OCI-LY1 (cell line): ENCODE measurements around the gene USP25.

Source experiments
- H2AFZ ChIP-seq: fragments of 200-600 bp; sonication (generic), shearing (Covaris generic); 2 replicates; pipeline ENCODE4 v1.6.0; 2014; ENCODE audit warnings: antibody characterized with exemption, mild to moderate bottlenecking, low read length
- H3F3A ChIP-seq: fragments of 200-600 bp; sonication (generic), shearing (Covaris generic); 2 replicates; pipeline ENCODE4 v1.6.0; 2014; ENCODE audit warnings: mild to moderate bottlenecking, antibody characterized with exemption, low read length, moderate library complexity; ENCODE audit not compliant: insufficient read depth
- H3K27ac ChIP-seq: fragments of 200-600 bp; sonication (generic); 2 replicates; pipeline ENCODE4 v1.5.1; 2014; ENCODE audit warnings: low read length, mixed run types, mild to moderate bottlenecking, low read depth; ENCODE audit not compliant: poor library complexity, severe bottlenecking
- H3K27me3 ChIP-seq: fragments of 200-600 bp; sonication (generic); 2 replicates; pipeline ENCODE4 v1.6.0; 2014; ENCODE audit warnings: antibody characterized with exemption, mild to moderate bottlenecking, low read length, moderate library complexity; ENCODE audit not compliant: insufficient read depth
- H3K36me3 ChIP-seq: fragments of 200-600 bp; sonication (generic); 2 replicates; pipeline ENCODE4 v1.6.1; 2014; ENCODE audit warnings: mild to moderate bottlenecking, antibody characterized with exemption, low read length, moderate library complexity, mixed read lengths; ENCODE audit not compliant: insufficient read depth
- H3K4me1 ChIP-seq: fragments of 200-600 bp; sonication (generic); 2 replicates; pipeline ENCODE4 v1.5.1; 2014; ENCODE audit warnings: mild to moderate bottlenecking, low read length, moderate library complexity; ENCODE audit not compliant: insufficient read depth, severe bottlenecking
- H3K4me2 ChIP-seq: fragments of 200-600 bp; sonication (generic), shearing (Covaris generic); 2 replicates; pipeline ENCODE4 v1.6.1; 2014; ENCODE audit warnings: low read length
- H3K4me3 ChIP-seq: fragments of 200-600 bp; sonication (generic); 2 replicates; pipeline ENCODE4 v1.5.1; 2014; ENCODE audit warnings: low read length, low read depth, mild to moderate bottlenecking, mixed read lengths; ENCODE audit not compliant: poor library complexity, severe bottlenecking
- H3K79me2 ChIP-seq: fragments of 200-600 bp; shearing (Covaris generic); 2 replicates; pipeline ENCODE4 v1.6.1; 2016; ENCODE audit warnings: mixed run types, low read length, mixed read lengths; ENCODE audit not compliant: insufficient read depth
- H3K9ac ChIP-seq: fragments of 200-600 bp; sonication (generic), shearing (Covaris generic); 2 replicates; pipeline ENCODE4 v1.6.1; 2014; ENCODE audit warnings: mild to moderate bottlenecking, low read length, mixed read lengths
- H3K9me2 ChIP-seq: fragments of 200-600 bp; sonication (generic), shearing (Covaris generic); 2 replicates; pipeline ENCODE4 v1.6.1; 2014; ENCODE audit warnings: low read depth, mild to moderate bottlenecking, low read length, mixed read lengths
- H3K9me3 ChIP-seq: fragments of 200-600 bp; shearing (Covaris generic); 2 replicates; pipeline ENCODE4 v1.6.1; 2014; ENCODE audit warnings: low read length, mixed read lengths
- H4K20me1 ChIP-seq: fragments of 200-600 bp; sonication (generic), shearing (Covaris generic); 2 replicates; pipeline ENCODE4 v1.6.0; 2016; ENCODE audit warnings: mild to moderate bottlenecking, low read length; ENCODE audit not compliant: insufficient read depth
- CTCF ChIP-seq: fragments of 200-600 bp; sonication (generic), shearing (Covaris generic); IDR thresholded peaks from 2 replicates; pipeline ENCODE4 v1.5.1; 2017; ENCODE audit warnings: mild to moderate bottlenecking, antibody characterized with exemption, low read length, moderate library complexity, mixed read lengths
- EZH2 ChIP-seq: fragments of 200-600 bp; sonication (generic), shearing (Covaris generic); IDR thresholded peaks from 2 replicates; pipeline ENCODE4 v1.8.0; 2017; ENCODE audit warnings: borderline replicate concordance, mixed run types, mild to moderate bottlenecking, antibody characterized with exemption, low read length, moderate library complexity, mixed read lengths

Gene USP25

DNA sequence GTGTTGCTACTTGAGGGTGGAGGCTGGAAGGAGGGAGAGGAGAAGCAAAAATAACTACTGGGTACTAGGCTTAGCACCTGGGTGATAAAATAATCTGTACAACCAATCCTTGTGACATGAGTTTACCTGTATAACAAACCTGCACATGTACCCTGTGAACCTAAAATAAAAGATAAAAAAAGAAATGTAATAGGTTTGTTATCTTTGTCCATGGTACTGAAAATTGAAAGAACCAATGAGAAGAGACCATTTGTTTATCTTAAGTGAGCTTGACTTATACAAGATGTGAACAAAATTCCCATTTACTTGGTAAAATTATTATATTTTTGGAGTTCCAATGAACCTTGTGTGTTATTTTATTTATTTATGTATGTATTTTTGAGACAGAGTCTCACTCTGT, 11.1 kb upstream of the USP25 start:
- H3F3A ChIP-seq: no peaks in the 10 kb centered on the region
- no peak overlapping the region for H3K27ac ChIP-seq
- no peaks in the 10 kb centered on the region for H3K9me2 ChIP-seq
- no peaks in the 10 kb centered on the region for H3K9me3 ChIP-seq
- H2AFZ ChIP-seq: no peak overlapping the region
- no peak overlapping the region for H3K9ac ChIP-seq
- no peak overlapping the region for H3K4me2 ChIP-seq
- H3K4me1 ChIP-seq: no peaks in the 10 kb centered on the region
- H3K4me3 ChIP-seq: no peak overlapping the region
- no peak for TF ChIP-seq EZH2
- no peak for TF ChIP-seq CTCF
- H3K36me3 ChIP-seq: no peaks in the 10 kb centered on the region
- no peaks in the 10 kb centered on the region for H3K27me3 ChIP-seq
- no peaks in the 10 kb centered on the region for H3K79me2 ChIP-seq
- H4K20me1 ChIP-seq: no peaks in the 10 kb centered on the region

DNA sequence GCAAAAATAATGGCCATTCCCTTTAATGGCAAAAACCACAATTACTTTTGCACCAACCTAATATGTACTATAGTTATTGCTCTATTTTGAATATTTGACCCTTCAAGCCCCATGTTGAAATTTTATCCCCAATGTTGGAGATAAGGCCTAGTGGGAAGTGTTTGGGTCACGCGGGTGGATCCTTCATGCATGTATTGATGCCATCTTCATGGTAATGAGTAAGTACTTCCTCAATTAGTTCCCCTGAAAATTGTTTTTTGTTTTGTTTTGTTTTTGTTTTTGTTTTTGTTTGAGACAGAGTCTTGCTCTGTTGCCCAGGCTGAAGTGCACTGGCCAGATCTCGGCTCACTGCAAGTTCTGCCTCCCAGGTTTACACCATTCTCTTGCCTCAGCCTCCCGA, 9.8 kb upstream of the USP25 start:
- Histone ChIP-seq H3K9ac (no peak overlapping the region), H3K4me3 (no peak overlapping the region), H3K36me3 (no peaks in the 10 kb centered on the region), H3K79me2 (no peaks in the 10 kb centered on the region), H4K20me1 (no peaks in the 10 kb centered on the region), H3K27me3 (no peaks in the 10 kb centered on the region), H2AFZ (no peak overlapping the region), H3F3A (no peaks in the 10 kb centered on the region), H3K4me2 (no peak overlapping the region), H3K9me3 (no peaks in the 10 kb centered on the region), H3K27ac (no peak overlapping the region), H3K4me1 (no peaks in the 10 kb centered on the region), H3K9me2 (no peaks in the 10 kb centered on the region)
- TF ChIP-seq CTCF (no peak), EZH2 (no peak)

DNA sequence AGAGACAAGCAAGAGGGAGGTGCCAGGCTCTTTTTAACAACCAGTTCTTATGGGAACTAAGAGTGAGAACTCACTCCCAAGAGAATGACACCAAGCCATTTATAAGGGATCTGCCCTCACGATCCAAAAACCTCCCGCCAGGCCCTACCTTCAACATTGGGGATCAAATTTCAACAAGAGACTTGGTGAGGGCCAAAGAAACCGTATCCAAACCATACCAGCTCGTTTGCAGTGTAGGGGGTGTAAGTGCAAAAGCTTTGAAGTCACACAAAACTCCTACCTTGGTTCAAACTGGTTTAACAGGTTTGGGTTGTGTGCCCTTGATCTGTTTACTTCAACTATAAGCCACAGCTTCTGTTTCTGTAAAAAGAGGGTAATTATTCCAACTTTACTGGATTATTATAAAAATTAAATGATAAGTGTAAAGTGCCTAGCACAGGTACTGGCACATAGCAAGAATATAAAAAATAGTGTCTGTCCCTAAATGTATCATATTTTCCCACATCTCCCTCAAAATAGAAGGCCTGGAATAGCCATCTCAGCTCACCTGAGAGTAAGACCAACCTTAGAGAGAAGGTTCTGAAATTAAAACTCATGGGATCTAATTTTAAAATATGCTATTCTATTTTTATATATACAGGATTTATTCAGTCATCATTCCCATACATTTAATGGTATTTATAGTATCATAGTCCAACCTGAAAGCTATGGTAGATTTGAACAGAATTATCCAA, 7.0 kb upstream of the USP25 start:
- H3K9ac ChIP-seq: no peak overlapping the region
- no peaks in the 10 kb centered on the region for H4K20me1 ChIP-seq
- H3K4me3 ChIP-seq: no peak overlapping the region
- no peak overlapping the region for H3K4me2 ChIP-seq
- no peaks in the 10 kb centered on the region for H3F3A ChIP-seq
- H3K9me2 ChIP-seq: no peaks in the 10 kb centered on the region
- no peak overlapping the region for H3K27ac ChIP-seq
- no peaks in the 10 kb centered on the region for H3K27me3 ChIP-seq
- TF ChIP-seq EZH2 (no peak), CTCF (no peak)
- H3K9me3 ChIP-seq: no peaks in the 10 kb centered on the region
- H3K4me1 ChIP-seq: no peaks in the 10 kb centered on the region
- H3K36me3 ChIP-seq: no peaks in the 10 kb centered on the region
- no peak overlapping the region for H2AFZ ChIP-seq
- H3K79me2 ChIP-seq: no peaks in the 10 kb centered on the region
